ENCODE data around the gene SLC25A18.

DNA sequence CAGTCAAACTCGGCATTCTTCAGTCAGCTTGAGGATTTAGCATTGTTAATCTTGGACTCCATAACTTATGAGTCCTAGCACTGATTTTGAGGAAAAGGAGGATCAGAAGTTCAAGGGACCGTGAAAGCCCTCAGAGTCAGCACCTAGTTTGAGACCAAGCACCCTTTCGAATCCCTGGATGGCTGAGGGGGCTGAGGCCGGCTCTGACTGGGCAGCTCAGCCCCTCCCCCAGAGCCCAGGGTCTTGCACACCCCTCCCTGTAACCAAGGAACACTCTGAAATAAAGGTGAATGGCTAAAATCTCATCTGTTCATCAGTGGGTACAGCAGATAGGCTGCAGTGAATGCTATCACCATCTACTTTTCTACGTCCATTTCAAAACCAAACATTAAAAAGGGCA lies 27.3 kb downstream of the SLC25A18 start:
- TF ChIP-seq CTCF (IDR thresholded peaks at IDR 0.05) (no peak), ZFX (IDR thresholded peaks at IDR 0.05; ENCODE audit: borderline replicate concordance) (no peak)
